HG02571 (cell line): ENCODE data around the gene GPRC5D.

Experiments
- ATAC-seq: cut with Tn5 transposase; IDR thresholded peaks from one replicate; pipeline ENCODE4 v1.9.1; 2021; ENCODE audit warnings: mild to moderate bottlenecking, moderate library complexity; ENCODE audit not compliant: unreplicated experiment

Gene GPRC5D

DNA sequence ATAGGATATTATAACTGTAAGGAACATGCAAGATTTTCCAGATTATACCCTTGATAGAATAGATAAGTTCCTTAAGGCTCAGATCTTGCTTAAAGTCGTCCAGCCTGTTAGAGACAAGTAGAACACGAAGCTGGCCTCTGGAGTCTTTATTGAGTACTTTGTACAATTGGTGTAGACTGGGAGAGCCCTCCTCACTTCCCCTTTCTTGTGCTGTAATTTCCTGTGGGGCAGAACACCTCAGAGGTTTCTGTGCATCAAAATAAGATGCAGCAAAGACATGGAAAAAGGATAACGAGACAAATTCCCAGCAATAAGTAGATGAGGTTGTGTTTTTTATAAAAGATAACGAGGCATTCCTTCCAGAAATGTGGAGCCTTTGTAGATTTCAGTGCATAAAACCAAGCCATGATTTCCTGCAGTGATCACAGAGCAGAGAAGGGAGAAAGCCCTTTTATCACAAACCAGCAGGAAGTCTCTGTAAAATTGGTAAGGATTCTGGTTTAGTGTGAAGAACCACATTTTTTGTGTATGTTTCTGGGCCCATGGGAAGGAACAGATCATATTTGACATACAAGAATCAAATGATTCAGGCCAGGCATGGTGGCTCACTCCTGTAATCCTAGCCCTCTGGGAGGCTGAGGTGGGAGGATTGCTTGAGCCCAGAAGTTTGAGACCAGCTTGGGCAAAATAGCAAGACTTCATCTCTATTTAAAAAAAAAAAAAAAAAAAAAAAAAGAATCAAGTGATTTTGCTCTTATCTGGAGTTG lies 42.6 kb downstream of the GPRC5D start:
- ATAC-seq: no peak

DNA sequence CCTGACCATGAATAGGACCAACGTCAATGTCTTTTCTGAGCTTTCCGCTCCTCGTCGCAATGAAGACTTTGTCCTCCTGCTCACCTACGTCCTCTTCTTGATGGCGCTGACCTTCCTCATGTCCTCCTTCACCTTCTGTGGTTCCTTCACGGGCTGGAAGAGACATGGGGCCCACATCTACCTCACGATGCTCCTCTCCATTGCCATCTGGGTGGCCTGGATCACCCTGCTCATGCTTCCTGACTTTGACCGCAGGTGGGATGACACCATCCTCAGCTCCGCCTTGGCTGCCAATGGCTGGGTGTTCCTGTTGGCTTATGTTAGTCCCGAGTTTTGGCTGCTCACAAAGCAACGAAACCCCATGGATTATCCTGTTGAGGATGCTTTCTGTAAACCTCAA lies 43.3 kb downstream of the GPRC5D start:
- ATAC-seq: no peak

DNA sequence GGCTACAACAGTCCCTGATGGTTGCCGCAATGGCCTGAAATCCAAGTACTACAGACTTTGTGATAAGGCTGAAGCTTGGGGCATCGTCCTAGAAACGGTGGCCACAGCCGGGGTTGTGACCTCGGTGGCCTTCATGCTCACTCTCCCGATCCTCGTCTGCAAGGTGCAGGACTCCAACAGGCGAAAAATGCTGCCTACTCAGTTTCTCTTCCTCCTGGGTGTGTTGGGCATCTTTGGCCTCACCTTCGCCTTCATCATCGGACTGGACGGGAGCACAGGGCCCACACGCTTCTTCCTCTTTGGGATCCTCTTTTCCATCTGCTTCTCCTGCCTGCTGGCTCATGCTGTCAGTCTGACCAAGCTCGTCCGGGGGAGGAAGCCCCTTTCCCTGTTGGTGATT lies 43.7 kb downstream of the GPRC5D start:
- ATAC-seq: no peak

DNA sequence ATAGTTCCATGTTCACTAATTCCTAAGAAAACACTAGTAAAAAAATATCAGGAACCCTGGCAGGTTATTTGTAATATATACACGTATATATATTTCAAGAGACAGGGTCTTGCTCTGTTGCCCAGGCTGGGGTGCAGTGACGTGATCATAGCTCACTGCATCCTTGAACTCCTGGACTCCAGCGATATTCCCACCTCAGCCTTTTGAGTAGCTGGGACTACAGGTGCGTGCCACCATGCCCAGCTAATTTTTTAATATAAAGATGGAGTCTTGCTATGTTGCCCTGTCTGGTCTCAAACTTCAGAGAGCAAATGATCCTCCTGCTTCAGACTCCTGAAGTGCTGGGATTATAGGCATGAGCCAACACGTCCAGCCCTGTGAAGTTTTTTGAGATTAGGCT lies 44.4 kb downstream of the GPRC5D start:
- no peak for ATAC-seq

DNA sequence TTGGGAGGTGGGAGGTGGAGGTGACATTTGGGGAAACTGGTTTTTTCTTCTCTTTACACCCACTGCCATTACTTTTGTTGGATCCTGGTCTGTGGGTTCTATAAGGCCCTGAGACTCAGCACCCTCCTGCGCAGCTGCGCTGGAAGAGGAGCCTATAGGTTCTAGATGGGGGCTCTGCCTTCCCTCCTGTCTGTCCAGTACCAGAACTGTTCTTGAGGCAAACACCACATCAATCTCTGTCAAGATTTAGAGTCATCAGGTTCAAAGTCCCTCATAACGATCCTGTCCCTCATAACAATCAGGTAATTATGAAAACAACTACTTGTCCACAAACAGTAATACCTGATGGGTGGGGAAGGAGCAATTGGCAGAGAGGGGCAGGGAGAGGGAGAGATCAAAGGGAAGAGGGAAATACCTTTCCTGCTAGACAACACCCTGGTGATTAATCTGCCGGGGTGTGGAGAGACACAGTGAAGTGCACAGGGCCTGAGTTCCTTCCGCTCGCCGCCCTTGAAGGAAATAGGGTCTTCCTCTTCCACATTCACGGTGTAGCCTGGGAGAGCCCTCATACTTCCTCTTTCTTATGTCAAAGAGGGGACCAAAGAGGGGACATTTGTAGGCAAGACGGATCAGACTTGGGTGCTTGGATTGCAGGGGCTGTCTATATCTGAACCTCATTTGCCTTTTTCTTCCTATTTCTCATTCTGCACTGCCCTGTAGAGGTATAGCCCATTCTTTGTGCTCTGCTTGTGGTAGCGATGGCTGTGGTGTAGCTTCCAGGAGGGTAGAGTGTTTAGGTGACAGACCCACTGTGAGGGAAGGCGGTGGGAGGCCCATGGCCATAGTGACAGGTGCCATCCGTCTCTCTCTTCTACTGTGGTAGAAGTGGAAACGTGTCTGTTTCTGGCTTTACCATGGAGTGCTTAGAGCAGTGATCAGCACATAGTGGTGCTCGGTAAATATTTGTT lies 48.0 kb downstream of the GPRC5D start:
- ATAC-seq: no peak

DNA sequence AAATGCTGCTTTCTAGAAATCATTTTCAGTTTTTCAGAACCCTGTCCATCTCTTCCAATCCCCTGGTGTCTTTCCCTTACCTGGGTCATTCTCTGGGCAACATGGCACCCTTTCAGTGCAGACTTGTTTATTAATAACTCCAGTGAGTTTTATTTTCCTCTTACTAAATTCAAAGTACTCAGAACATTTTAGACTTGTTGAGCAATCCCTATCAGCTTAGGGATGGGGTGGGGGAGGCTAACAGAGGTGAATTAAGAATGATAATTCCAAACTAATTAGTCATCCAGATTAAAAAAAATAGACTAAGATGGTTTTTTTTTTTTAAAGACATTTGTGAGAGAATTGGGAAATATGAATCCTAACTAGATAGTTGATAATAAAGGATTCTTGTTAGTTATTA lies 49.9 kb downstream of the GPRC5D start:
- no peak for ATAC-seq

DNA sequence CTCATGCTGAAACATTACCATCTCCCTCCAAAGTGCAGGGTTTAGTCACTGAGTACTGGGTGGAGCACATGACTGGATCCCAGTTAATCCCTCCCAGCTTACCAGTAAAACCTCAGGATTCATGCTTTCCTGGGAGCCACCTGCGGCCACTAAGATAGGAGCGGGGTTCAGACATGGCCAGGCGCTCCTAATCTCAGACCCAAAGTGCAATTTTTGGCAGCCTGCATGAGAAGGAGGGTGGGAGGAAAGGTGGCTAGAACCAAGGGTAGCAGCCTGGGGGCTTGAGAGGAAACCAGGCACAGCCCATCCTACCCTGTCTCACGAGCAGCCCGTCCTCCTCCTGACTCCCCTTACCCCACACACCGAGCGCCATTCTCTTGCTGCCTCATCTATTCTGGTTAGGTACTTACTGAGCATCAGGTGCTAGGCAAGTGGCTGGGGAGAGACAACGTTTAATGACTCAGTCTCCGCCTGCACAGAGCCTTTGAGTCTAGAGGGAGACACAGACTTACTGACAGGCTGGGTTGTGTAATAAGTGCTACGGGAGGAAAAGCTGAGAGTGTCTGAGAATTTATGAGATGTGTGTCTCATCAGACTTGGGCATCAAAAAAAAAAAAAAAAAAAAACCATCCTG lies 50.7 kb downstream of the GPRC5D start:
- ATAC-seq: no peak

DNA sequence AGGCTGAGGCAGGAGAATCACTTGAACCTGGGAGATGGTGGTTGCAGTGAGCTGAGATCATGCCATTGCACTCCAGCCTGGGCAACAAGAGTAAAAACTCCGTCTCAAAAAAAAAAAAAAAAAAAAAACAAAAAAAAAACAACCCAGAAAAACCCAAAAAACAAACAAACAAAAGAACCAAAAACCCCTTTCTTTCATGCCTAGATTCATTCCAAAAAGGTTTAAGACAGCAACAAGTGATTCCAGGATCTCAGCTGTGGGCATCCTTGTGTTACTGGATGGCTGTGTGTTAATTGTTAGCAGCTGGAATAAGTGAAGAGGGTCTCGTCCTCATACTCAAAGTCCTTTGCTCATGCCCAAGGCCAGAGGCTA lies 51.2 kb downstream of the GPRC5D start:
- ATAC-seq: no peak

DNA sequence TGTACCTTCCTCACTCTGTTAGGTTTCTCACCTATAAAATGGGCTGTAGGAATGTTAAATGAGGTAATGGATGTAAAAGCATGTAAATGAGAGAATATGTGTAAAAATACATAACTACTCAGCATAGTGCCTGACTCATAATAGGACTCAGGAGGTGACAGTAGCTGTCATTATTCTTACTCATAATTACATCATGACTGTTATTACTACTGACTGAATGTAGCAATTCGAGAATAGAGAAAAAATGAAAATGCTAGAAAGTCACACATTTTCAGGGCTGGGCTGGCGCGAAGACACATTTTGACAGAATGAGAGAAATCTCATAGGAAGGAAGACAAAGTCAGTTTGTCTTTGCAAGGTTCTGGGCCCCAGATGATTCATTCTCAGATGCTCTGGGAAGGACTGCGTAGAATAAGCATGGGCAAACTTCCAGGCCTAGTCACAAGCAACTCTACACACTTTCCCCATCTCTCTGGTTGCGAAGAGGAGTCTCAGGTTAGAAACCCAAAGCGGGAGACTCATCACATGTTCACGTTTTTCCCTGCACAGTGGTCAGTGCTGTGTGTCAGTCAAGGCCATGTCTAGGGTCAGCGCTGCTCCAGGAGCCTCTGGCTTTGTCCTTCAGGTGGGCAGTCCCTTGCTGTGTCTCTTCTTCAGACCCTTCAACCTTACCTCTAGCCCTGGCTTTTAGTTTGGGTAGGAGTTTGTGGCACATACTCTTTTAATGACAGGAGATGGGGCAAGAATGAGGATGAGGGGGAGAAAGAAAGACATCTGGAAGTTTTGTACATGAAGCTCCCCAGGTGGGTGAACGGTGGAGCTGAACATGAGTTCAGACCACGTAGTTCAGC lies 52.2 kb downstream of the GPRC5D start:
- peak; percentile 89 for ATAC-seq

DNA sequence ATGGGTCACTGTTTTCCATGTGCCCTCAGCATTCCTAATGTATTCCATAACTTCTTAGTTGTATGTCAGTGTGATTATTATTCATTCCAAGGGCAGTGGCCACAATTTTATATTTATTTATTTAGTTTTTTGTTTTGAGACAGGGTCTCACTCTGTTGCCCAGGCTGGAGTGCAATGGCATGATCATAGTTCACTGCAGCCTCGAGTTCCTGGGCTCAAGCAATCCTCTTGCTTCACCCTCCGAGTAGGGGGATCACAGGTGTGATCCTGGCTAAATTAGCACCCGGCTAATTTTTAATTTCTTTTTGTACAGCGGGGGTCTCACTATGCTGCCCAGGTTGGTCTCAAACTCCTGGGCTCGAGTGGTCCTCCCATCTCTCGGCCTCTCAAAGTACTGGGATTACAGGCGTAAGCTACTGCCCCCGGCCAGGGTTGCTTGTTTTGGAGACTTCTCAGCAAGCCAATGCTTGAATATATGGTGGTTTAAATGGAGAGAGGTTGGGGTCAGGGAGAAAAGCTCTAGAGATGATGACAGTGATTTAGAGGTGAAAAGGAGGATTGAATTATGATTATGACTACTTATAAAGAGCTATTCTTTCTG lies 53.0 kb downstream of the GPRC5D start:
- ATAC-seq: no peak

DNA sequence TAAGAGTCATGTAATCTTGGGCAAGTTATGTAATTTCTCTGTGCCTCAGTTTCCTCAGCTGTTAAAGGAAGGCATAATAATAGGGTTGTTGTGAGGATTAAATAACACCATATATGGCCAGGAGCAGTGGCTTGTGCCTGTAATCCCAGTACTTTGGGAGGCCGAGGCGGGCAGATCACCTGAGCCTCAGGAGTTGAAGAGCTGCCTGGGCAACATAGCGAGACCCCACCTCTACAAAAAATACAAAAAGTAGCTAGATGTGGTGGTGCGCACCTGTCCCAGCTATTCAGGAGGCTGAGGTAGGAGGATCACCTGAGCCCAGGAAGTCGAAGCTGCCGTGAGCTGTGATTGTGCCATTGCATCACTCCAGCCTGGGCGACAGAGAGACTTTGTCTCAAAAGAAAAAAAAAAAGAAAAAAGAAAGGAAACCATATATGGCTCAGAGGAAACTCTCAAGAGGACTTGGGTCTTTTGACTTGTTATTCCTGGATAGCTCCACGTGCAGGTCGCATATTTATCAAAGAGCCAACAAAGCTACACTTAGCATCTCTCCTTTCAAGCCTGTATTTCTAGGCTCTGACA lies 53.7 kb downstream of the GPRC5D start:
- no peak for ATAC-seq

DNA sequence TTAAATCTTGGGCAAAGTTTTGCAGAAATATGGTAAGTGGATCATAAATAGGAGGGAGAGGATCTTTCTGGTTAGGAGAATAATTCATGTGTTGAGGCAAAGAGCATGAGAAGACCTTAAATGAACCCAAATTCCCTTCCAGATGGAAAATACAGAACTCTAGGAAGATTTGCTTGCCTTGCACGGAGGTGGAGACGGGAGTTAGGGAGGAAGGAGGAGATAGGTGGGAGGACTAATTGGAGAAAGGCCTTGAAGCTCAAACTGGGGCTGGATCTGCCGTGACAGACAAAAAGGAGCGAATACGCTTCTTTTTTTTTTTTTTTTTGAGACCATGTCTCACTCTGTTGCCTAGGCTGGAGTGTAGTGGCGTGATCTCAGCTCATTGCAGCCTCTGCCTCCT lies 54.7 kb downstream of the GPRC5D start:
- no peak for ATAC-seq

DNA sequence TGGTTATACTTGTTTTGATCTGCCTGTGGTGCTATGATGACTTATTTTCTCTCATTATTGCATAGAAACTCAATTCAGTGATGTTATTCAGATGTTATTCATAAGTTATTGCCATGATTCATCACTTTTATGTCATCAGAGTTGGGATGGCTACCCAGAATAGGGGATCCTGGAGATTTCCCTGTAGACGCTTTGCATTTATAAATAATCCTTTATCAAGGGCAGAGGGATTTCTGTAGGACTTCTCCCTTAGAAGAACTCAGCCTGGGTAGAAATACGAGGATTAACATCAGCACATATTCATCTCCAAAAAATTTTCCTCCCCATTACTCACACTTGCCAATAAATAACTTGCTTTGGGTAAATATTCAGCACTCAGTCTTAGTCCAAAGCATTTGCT lies 55.7 kb downstream of the GPRC5D start:
- no peak for ATAC-seq

DNA sequence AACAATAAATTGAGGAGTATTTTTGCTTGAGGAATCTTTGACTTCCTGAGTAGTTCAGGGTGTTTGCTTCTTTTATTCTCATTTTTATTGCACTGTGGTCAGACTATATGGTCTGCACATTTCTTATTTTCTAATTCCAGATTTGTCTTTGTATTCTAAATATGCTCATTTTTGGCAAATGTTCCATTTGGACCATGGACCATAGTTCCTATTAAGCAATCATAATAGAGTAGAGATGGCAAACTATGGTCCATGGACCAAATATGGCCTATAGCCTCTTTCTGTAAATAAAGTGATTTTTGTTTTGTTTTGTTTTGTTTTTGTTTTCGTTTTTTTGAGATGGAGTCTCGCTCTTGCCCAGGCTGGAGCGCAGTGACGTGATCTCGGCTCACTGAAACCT lies 58.5 kb downstream of the GPRC5D start:
- no peak for ATAC-seq

DNA sequence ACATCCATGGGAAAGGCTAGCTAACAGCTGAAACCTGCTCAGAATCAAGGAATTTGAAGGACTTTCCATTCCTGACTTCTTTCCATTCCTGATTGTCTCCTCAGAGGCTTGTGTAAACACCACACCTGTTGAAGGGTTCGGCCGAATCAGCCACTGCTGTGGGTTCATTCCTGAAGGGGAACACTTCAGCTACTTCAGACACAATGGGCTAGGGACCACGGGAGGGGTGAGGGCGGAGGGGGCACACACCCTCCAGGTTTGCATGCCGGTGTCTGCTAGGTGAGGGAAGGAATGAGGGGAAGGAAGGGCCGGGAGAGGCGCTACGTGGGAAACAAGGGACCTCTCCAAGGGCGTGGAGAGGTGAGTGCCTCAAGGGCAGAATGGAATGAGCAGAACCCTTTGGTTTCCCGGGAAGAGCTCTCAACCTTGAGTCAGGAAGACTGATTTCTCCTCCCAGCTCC lies 59.3 kb downstream of the GPRC5D start:
- ATAC-seq: no peak

DNA sequence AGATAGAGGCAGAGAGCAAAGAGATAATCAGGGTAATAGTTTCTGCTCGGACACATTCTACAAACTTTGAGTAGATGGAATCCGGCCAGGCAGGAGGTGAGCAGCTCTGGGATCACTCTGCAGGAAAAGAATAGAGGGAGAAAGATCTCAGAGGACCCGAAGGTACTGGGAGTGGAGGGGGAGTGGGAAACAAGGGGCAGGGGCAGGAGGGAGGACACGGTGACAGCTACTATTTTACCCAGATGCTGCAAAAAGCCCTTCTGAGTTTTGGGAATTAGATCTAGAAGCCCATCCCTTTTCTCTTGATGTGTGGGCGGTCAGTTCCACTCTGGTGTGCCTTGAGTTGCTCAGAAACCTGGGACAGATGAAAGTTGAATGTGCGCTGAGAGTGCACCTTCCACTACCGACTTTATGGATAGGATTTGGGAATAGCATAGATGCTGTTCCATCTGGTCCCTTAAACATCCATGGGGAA lies 60.1 kb downstream of the GPRC5D start:
- no peak for ATAC-seq

DNA sequence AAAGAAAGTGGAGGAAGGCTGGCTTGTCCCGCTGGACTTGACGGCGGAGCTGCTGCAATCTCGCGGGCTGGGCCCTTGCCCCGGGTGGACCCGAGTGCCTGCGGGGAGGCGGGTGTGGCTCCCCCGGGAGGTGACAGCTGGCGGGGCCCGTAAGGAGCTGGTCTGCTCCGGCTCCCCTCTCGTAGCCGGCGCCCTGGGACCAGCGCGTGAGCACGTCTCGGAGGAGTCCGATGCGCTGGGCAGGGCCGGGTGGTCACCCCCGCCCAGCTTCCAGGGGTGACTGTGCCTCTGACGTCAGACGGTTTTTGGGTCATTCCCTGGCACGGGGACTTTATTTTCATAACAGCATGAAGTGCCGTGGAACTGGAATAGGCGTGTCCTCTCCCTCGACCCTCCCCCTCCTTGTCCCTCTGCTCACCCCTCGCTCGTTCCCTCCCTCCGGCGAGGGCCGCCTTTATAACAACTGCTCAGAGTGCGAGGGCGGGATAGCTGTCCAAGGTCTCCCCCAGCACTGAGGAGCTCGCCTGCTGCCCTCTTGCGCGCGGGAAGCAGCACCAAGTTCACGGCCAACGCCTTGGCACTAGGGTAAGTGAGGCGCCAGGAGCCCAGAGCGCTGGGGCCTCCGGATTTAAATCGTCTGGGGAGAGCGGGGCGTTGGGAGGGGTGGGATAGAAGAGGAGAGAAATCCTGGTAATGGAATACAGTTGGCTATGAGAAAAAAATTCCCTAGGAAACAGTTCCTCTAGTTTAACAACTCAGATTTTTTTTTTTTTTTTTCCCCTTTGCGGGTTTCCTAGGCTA lies 60.7 kb downstream of the GPRC5D start, which contains the start of gene GPRC5A:
TSS of gene GPRC5A (plus strand) at position 483 of the 801 bp plus-strand sequence. CDS start 16,688 bp downstream, outside the sequence.
- no peak for ATAC-seq
